Activated CD4-positive, alpha-beta memory T cell treated with anti-CD3 and anti-CD28 coated beads for 36 hours (primary cell): ENCODE data around the gene PSMC5. TPM values are rescaled to one million over a fixed set of nuclear protein-coding genes. Genes with fewer than 3 reads are reported as not detected.
A peak's percentile ranks its signal among the peaks of the same experiment; 100 is the strongest.

Source experiments
- CTCF ChIA-PET: fragments of 350-600 bp; sonication (Branson Sonifier 250); formaldehyde crosslinking; loops from one replicate; lab custom pipeline; 2021; ENCODE audit warnings: antibody characterized with exemption, inconsistent platforms; lab: Charles Lee
- POLR2A ChIA-PET: fragments of 350-600 bp; sonication (Branson Sonifier 250); formaldehyde crosslinking; loops from one replicate; lab custom pipeline; 2021; ENCODE audit warnings: antibody characterized with exemption; lab: Charles Lee
- DNase-seq: peaks from one replicate; pipeline ENCODE4 v3.0.0-alpha.2; 2020
- H3K27ac Mint-ChIP-seq: one replicate; pipeline ENCODE4 v1.8.0; 2021; ENCODE audit warnings: mixed read lengths
- H3K27me3 Mint-ChIP-seq: one replicate; pipeline ENCODE4 v1.8.0; 2021; ENCODE audit warnings: mixed read lengths
- H3K36me3 Mint-ChIP-seq: one replicate; pipeline ENCODE4 v1.8.0; 2021; ENCODE audit warnings: mixed read lengths
- H3K4me1 Mint-ChIP-seq: one replicate; pipeline ENCODE4 v1.8.0; 2021; ENCODE audit warnings: low read depth, mixed read lengths
- H3K4me3 Mint-ChIP-seq: one replicate; pipeline ENCODE4 v1.8.0; 2021; ENCODE audit warnings: mild to moderate bottlenecking, mixed read lengths
- H3K9me3 Mint-ChIP-seq: one replicate; pipeline ENCODE4 v1.8.0; 2021; ENCODE audit warnings: mixed read lengths
- intact Hi-C: fragments of 100-400 bp; cut with micrococcal nuclease; formaldehyde crosslinking; loops from one replicate; pipeline ENCODE4 v1.15.1; 2023
- total RNA-seq, 2 experiments: library from RNA; stranded (reverse); gene quantifications; one replicate each; pipeline ENCODE4 v1.2.3, GENCODE V29; 2021

PSMC5 gene
- total RNA-seq, 2 experiments from 2014 or later = 165 to 171 TPM

GRCh38 chr17:63821804-63822203 is 5.4 kb upstream of the PSMC5 start:
- intact Hi-C loops = no loop called here
- H3K9me3 Mint-ChIP-seq = no peaks in the 10 kb centered on the region
- H3K4me3 Mint-ChIP-seq = no peak overlapping the region
- no peaks in the 10 kb centered on the region for H3K27me3 Mint-ChIP-seq
- ChIA-PET CTCF (interaction anchor here (1.5 kb wide), 1 partner anchor 12 kb away, joined by 4 read pairs; no protein-coding TSS in a partner anchor), POLR2A (interaction anchor here (0.8 kb wide), 1 partner anchor 13 kb away, joined by 3 read pairs; no protein-coding TSS in a partner anchor)
- peaks cover 39% of the 10 kb centered on the region for H3K4me1 Mint-ChIP-seq
- H3K27ac Mint-ChIP-seq = peak overlapping the region; percentile 71
- no peak for DNase-seq
- peaks cover 70% of the 10 kb centered on the region for H3K36me3 Mint-ChIP-seq

- no peaks in the 10 kb centered on the region for H3K9me3 Mint-ChIP-seq
- intact Hi-C loops = no loop called here
- POLR2A ChIA-PET = no interaction called here
- peak overlapping the region; percentile 42 for H3K27ac Mint-ChIP-seq
- CTCF ChIA-PET = interaction anchor here (1.5 kb wide), 1 partner anchor 12 kb away, joined by 4 read pairs; no protein-coding TSS in a partner anchor
- peaks cover 68% of the 10 kb centered on the region for H3K36me3 Mint-ChIP-seq
- no peak for DNase-seq
- peaks cover 39% of the 10 kb centered on the region for H3K4me1 Mint-ChIP-seq
- no peak overlapping the region for H3K4me3 Mint-ChIP-seq
- H3K27me3 Mint-ChIP-seq = no peaks in the 10 kb centered on the region
Measured at GRCh38 chr17:63822537-63822936, 4.7 kb upstream of the PSMC5 start.

- Mint-ChIP-seq H3K36me3 (peaks cover 65% of the 10 kb centered on the region), H3K27me3 (no peaks in the 10 kb centered on the region), H3K9me3 (no peaks in the 10 kb centered on the region), H3K4me3 (no peak overlapping the region), H3K4me1 (peaks cover 48% of the 10 kb centered on the region), H3K27ac (peak overlapping the region; percentile 66)
- POLR2A ChIA-PET = interaction anchor here (0.5 to 1.0 kb wide), 2 partner anchors 43 to 81 kb away, joined by 3 read pairs; no protein-coding TSS in a partner anchor
- CTCF ChIA-PET = interaction anchor here (1.1 to 2.8 kb wide), 2 partner anchors 11 to 48 kb away, joined by 3 to 10 read pairs; no protein-coding TSS in a partner anchor
- DNase-seq = no peak
- intact Hi-C loops = no loop called here
Measured at GRCh38 chr17:63823659-63824331, 3.4 kb upstream of the PSMC5 start.

GRCh38 chr17:63824362-63824761 is 2.9 kb upstream of the PSMC5 start:
- peaks cover 69% of the 10 kb centered on the region for H3K36me3 Mint-ChIP-seq
- ChIA-PET POLR2A (interaction anchor here (0.5 to 1.2 kb wide), 3 partner anchors 10 to 82 kb away, joined by 3 read pairs; no protein-coding TSS in a partner anchor), CTCF (interaction anchor here (1.1 to 2.8 kb wide), 2 partner anchors 10 to 49 kb away, joined by 3 to 10 read pairs; no protein-coding TSS in a partner anchor)
- no peaks in the 10 kb centered on the region for H3K27me3 Mint-ChIP-seq
- peaks cover 54% of the 10 kb centered on the region for H3K4me1 Mint-ChIP-seq
- intact Hi-C loops = no loop called here
- no peaks in the 10 kb centered on the region for H3K9me3 Mint-ChIP-seq
- no peak overlapping the region for H3K4me3 Mint-ChIP-seq
- DNase-seq = no peak
- H3K27ac Mint-ChIP-seq = peak overlapping the region; percentile 66

GRCh38 chr17:63826468-63827001 is 696 bp upstream of the PSMC5 start:
- intact Hi-C loops = loop anchor here (1.0 to 5.0 kb wide), 6 partner anchors 9 to 204 kb away; partner anchors contain the start of genes CCDC47, MAP3K3 and STRADA
- DNase-seq = no peak
- Mint-ChIP-seq H3K4me1 (peaks cover 76% of the 10 kb centered on the region), H3K27me3 (no peaks in the 10 kb centered on the region), H3K36me3 (peaks cover 74% of the 10 kb centered on the region), H3K27ac (peak overlapping the region; percentile 98), H3K4me3 (peak overlapping the region; percentile 94), H3K9me3 (no peaks in the 10 kb centered on the region)
- POLR2A ChIA-PET = interaction anchor here (1.1 to 2.5 kb wide), 3 partner anchors 52 to 84 kb away, joined by 3 to 20 read pairs (median 5); partner anchors contain the start of genes CCDC47 and DDX42
- CTCF ChIA-PET = no interaction called here

- Mint-ChIP-seq H3K27me3 (no peaks in the 10 kb centered on the region), H3K9me3 (no peaks in the 10 kb centered on the region), H3K36me3 (peaks cover 73% of the 10 kb centered on the region), H3K4me3 (peak overlapping the region; percentile 94), H3K4me1 (peaks cover 71% of the 10 kb centered on the region), H3K27ac (peak overlapping the region; percentile 98)
- intact Hi-C loops = loop anchor here (1.0 to 5.0 kb wide), 6 partner anchors 7 to 206 kb away; partner anchors contain the start of genes CCDC47, MAP3K3 and STRADA
- ChIA-PET CTCF (interaction anchor here (0.7 to 2.6 kb wide), 5 partner anchors 9 to 367 kb away, joined by 3 to 15 read pairs (median 4); partner anchors contain the start of gene SMARCD2), POLR2A (interaction anchor here (1.1 to 4.5 kb wide), 5 partner anchors 9 to 127 kb away, joined by 4 to 29 read pairs (median 8); partner anchors contain the start of genes CCDC47, DDX42, LIMD2 and SMARCD2)
- DNase-seq = no peak
Measured at GRCh38 chr17:63827801-63828221, 580 bp downstream of the PSMC5 start.

GRCh38 chr17:63828936-63829335 is 1.7 kb downstream of the PSMC5 start:
- CTCF ChIA-PET = interaction anchor here (0.6 to 2.6 kb wide), 4 partner anchors 8 to 80 kb away, joined by 4 to 15 read pairs (median 6); no protein-coding TSS in a partner anchor
- no peaks in the 10 kb centered on the region for H3K9me3 Mint-ChIP-seq
- DNase-seq = no peak
- H3K27me3 Mint-ChIP-seq = no peaks in the 10 kb centered on the region
- H3K27ac Mint-ChIP-seq = no peak overlapping the region
- peak overlapping the region; percentile 18 for H3K4me3 Mint-ChIP-seq
- intact Hi-C loops = loop anchor here (5.0 kb wide), 1 partner anchor 207 kb away; the partner anchor contains the start of gene MAP3K3
- POLR2A ChIA-PET = interaction anchor here (1.1 to 4.5 kb wide), 6 partner anchors 10 to 128 kb away, joined by 4 to 29 read pairs (median 5); partner anchors contain the start of genes CCDC47, DDX42, LIMD2 and SMARCD2
- H3K36me3 Mint-ChIP-seq = peaks cover 67% of the 10 kb centered on the region
- H3K4me1 Mint-ChIP-seq = peaks cover 62% of the 10 kb centered on the region

- CTCF ChIA-PET = interaction anchor here (0.7 to 2.6 kb wide), 4 partner anchors 11 to 54 kb away, joined by 3 to 15 read pairs (median 7); no protein-coding TSS in a partner anchor
- POLR2A ChIA-PET = interaction anchor here (0.6 to 4.5 kb wide), 3 partner anchors 11 to 48 kb away, joined by 4 to 29 read pairs (median 6); partner anchors contain the start of gene SMARCD2
- Mint-ChIP-seq H3K9me3 (no peaks in the 10 kb centered on the region), H3K36me3 (peaks cover 63% of the 10 kb centered on the region), H3K27me3 (no peaks in the 10 kb centered on the region), H3K4me1 (peaks cover 61% of the 10 kb centered on the region), H3K27ac (no peak overlapping the region), H3K4me3 (no peak overlapping the region)
- DNase-seq = no peak
- intact Hi-C loops = no loop called here
Measured at GRCh38 chr17:63830278-63830677, 3.0 kb downstream of the PSMC5 start.

GRCh38 chr17:63830904-63831491 is 3.8 kb downstream of the PSMC5 start:
- CTCF ChIA-PET = interaction anchor here (0.7 to 1.8 kb wide), 4 partner anchors 9 to 55 kb away, joined by 3 to 11 read pairs (median 4); no protein-coding TSS in a partner anchor
- DNase-seq = no peak
- POLR2A ChIA-PET = interaction anchor here (4.5 kb wide), 1 partner anchor 10 kb away, joined by 29 read pairs; the partner anchor contains the start of gene SMARCD2
- Mint-ChIP-seq H3K36me3 (peaks cover 64% of the 10 kb centered on the region), H3K4me3 (no peak overlapping the region), H3K9me3 (no peaks in the 10 kb centered on the region), H3K27ac (peak overlapping the region; percentile 83), H3K27me3 (no peaks in the 10 kb centered on the region), H3K4me1 (peaks cover 56% of the 10 kb centered on the region)
- intact Hi-C loops = no loop called here

GRCh38 chr17:63831505-63831904 is 4.3 kb downstream of the PSMC5 start:
- H3K4me3 Mint-ChIP-seq = no peak overlapping the region
- H3K36me3 Mint-ChIP-seq = peaks cover 61% of the 10 kb centered on the region
- intact Hi-C loops = no loop called here
- POLR2A ChIA-PET = interaction anchor here (4.5 kb wide), 1 partner anchor 10 kb away, joined by 29 read pairs; the partner anchor contains the start of gene SMARCD2
- no peaks in the 10 kb centered on the region for H3K9me3 Mint-ChIP-seq
- CTCF ChIA-PET = interaction anchor here (1.0 to 1.8 kb wide), 2 partner anchors 8 to 55 kb away, joined by 4 to 11 read pairs; no protein-coding TSS in a partner anchor
- peaks cover 51% of the 10 kb centered on the region for H3K4me1 Mint-ChIP-seq
- no peaks in the 10 kb centered on the region for H3K27me3 Mint-ChIP-seq
- H3K27ac Mint-ChIP-seq = peak overlapping the region; percentile 83
- no peak for DNase-seq

- CTCF ChIA-PET = interaction anchor here (1.0 kb wide), 1 partner anchor 8 kb away, joined by 4 read pairs; no protein-coding TSS in a partner anchor
- peak overlapping the region; percentile 83 for H3K27ac Mint-ChIP-seq
- no peaks in the 10 kb centered on the region for H3K27me3 Mint-ChIP-seq
- no peaks in the 10 kb centered on the region for H3K9me3 Mint-ChIP-seq
- DNase-seq = no peak
- peaks cover 59% of the 10 kb centered on the region for H3K36me3 Mint-ChIP-seq
- POLR2A ChIA-PET = interaction anchor here (4.5 kb wide), 1 partner anchor 9 kb away, joined by 29 read pairs; the partner anchor contains the start of gene SMARCD2
- intact Hi-C loops = no loop called here
- peaks cover 51% of the 10 kb centered on the region for H3K4me1 Mint-ChIP-seq
- no peak overlapping the region for H3K4me3 Mint-ChIP-seq
Measured at GRCh38 chr17:63832014-63832413, 4.8 kb downstream of the PSMC5 start.
